ENCODE data around the gene CAVIN2.

The CAVIN2 gene

GRCh38 chr2:191806396-191806795 lies 40.5 kb downstream of the CAVIN2 start:
- DNase-seq (ENCODE audit: low read depth), result no peak
- TF ChIP-seq CTCF (IDR thresholded peaks at IDR 0.05; ENCODE audit: control insufficient read depth, insufficient read depth, low read depth, low read length, missing control alignments), result no peak
- no peak overlapping the region for H3K4me3 ChIP-seq (ENCODE audit: control insufficient read depth, low read depth, low read length)

GRCh38 chr2:191804766-191805165 lies 42.1 kb downstream of the CAVIN2 start:
- no peak overlapping the region for H3K4me3 ChIP-seq (ENCODE audit: control insufficient read depth, low read depth, low read length)
- no peak for TF ChIP-seq CTCF (IDR thresholded peaks at IDR 0.05; ENCODE audit: control insufficient read depth, insufficient read depth, low read depth, low read length, missing control alignments)
- DNase-seq (ENCODE audit: low read depth), result no peak

GRCh38 chr2:191803007-191803406 lies 43.9 kb downstream of the CAVIN2 start:
- TF ChIP-seq CTCF (IDR thresholded peaks at IDR 0.05; ENCODE audit: control insufficient read depth, insufficient read depth, low read depth, low read length, missing control alignments), result no peak
- no peak overlapping the region for H3K4me3 ChIP-seq (ENCODE audit: control insufficient read depth, low read depth, low read length)
- DNase-seq (ENCODE audit: low read depth), result no peak

- TF ChIP-seq CTCF (IDR thresholded peaks at IDR 0.05; ENCODE audit: control insufficient read depth, insufficient read depth, low read depth, low read length, missing control alignments), result no peak
- H3K4me3 ChIP-seq (ENCODE audit: control insufficient read depth, low read depth, low read length), result no peak overlapping the region
- DNase-seq (ENCODE audit: low read depth), result no peak
These were observed 44.7 kb downstream of the CAVIN2 start for GRCh38 chr2:191802180-191802579.

GRCh38 chr2:191800874-191801273 lies 46.0 kb downstream of the CAVIN2 start:
- no peak overlapping the region for H3K4me3 ChIP-seq (ENCODE audit: control insufficient read depth, low read depth, low read length)
- DNase-seq (ENCODE audit: low read depth), result no peak
- no peak for TF ChIP-seq CTCF (IDR thresholded peaks at IDR 0.05; ENCODE audit: control insufficient read depth, insufficient read depth, low read depth, low read length, missing control alignments)

- H3K4me3 ChIP-seq (ENCODE audit: control insufficient read depth, low read depth, low read length), result no peak overlapping the region
- DNase-seq (ENCODE audit: low read depth), result no peak
- no peak for TF ChIP-seq CTCF (IDR thresholded peaks at IDR 0.05; ENCODE audit: control insufficient read depth, insufficient read depth, low read depth, low read length, missing control alignments)
These were observed 47.4 kb downstream of the CAVIN2 start for GRCh38 chr2:191799526-191799925.
